Pancreas (tissue), 10 donors: Measurements from ENCODE around the gene SUCO. TPM values are rescaled to one million over a fixed set of nuclear protein-coding genes. Genes with fewer than 3 reads are reported as not detected.

ENCODE experiments used
- ATAC-seq, 4 donors: fragments of 200-7000 bp; cut with Tn5 transposase; one replicate each; pipeline versions ENCODE4 v1.8.0 to v1.9.1; 2020; ENCODE audit warnings: mild to moderate bottlenecking in 4 of 4, moderate library complexity in 4 of 4
- DNase-seq, 6 donors: peaks; one replicate each; pipeline ENCODE4 v3.0.0-alpha.2; 2020
- FAIRE-seq: peaks from 2 replicates; lab custom pipeline; 2012; peaks lifted over from hg19 to GRCh38; lab: Jason Lieb, UNC
- H3K27ac ChIP-seq, 4 donors: fragments of 200-600 bp; sonication (generic); 1 replicate in 3 of 4; 2 replicates in 1 of 4; pipeline versions ENCODE4 v1.5.0 to v1.8.0; 2020
- H3K27me3 ChIP-seq, 4 donors: fragments of 200-600 bp; one replicate each; pipeline ENCODE4 v1.8.0; 2021
- H3K36me3 ChIP-seq, 3 donors: fragments of 200-600 bp; sonication (generic) in 1 of 3; one replicate each; pipeline versions ENCODE4 v1.5.0 to v1.8.0; 2020 to 2021
- H3K4me1 ChIP-seq, 3 donors: fragments of 200-600 bp; one replicate each; pipeline ENCODE4 v1.8.0; 2021
- H3K4me3 ChIP-seq, 4 donors: fragments of 200-600 bp; sonication (generic) in 2 of 4; one replicate each; pipeline versions ENCODE4 v1.5.0 to v1.8.0; 2020 to 2021
- H3K9me3 ChIP-seq, 4 donors: fragments of 200-600 bp; one replicate each; pipeline ENCODE4 v1.8.0; 2021
- WGBS, 2 donors: extraction: QIAGEN DNeasy Blood & Tissue Kit; methylation state at CpG; one replicate each; pipeline ENCODE4 v1.1.7; 2013; 5-methylcytosine and 5-hydroxymethylcytosine counted together
- intact Hi-C, 3 donors: fragments of 100-400 bp; cut with DNase I; formaldehyde crosslinking; loops; one replicate each; pipeline versions ENCODE4 v1.11.1 to v1.14.2; 2022
- polyA plus RNA-seq, 2 donors: library from polyadenylated mRNA; stranded (reverse); fragments of 200-250 nt; gene quantifications; one replicate each; pipeline ENCODE4 v1.2.3, GENCODE V29; 2013
- total RNA-seq, 6 donors: library from RNA; stranded (reverse); fragmentation: NEBNext Ultra II Directional in 4 of 6; extraction: Animal tissue kit (Norgen Biotek cat#: 25700) in 4 of 6; gene quantifications; one replicate each; pipeline versions ENCODE4 v1.2.1 to v1.2.4, GENCODE V29; 2021 to 2023
- TF ChIP-seq, protein P1 (sequence below), 4 donors: fragments of 200-600 bp; sonication (generic) in 3 of 4; IDR thresholded peaks; one replicate each; pipeline versions ENCODE4 v1.5.0 to v1.8.0; 2021; ENCODE audit warnings: antibody characterized with exemption in 4 of 4
- donor health status: healthy with polysubstance abuse.
- donor health status: DM: no; HTN: no; CAD: no; lungs with moderate emphysema.
- donor health status: DM: no; HTN: no; CAD: no.
- donor health status: control.
- donor health status: control.
- donor health status: Bipolar disorder and iron deficiency.
- donor health status: DM: yes; HTN: yes; CAD: no.
- donor health status: DM: no; HTN: no; CAD: no.
- donor health status: DM: no; HTN: no; CAD: no.
- donor health status: DM: yes; HTN: yes; CAD: no.

SUCO gene
- total and polyA plus RNA-seq, 8 donors, result 16.6 to 79.8 (median 31.5) TPM

DNA sequence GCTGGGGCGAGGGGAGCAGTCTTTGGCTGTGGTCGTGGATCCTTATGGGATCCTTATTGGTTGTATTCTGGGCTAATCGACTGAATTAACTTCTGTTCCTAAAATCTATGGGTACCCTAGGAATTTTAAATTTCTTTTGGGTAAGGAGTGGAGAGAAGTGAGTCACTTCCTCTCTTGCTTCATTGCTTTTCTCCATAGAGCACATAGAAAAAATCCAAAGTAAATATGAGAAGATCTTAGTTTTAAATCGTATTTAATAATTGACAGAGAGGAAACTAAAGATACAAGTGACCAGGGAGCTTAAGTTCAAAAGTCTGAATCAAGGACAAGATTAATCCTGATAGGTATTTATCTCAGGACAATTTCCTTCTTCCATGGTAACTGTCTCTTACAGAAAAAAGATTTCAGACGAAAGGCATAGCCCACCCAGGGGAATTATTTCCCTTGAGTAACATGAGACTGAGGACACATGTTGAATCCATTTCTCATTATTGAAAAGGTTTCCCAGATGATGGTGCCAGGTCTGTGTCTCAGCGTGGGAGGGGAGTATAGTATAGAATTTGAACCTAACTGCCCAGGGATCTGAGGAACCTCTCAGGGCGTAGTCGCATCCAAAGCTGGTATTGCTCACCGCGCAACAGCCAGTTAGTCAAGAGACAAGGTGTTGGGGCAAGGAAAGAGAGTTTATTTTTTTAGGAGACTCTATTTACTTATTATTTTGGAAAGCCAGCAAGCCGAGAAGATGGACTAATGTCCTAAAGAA, 97.3 kb downstream of the SUCO start:
- H3K27ac ChIP-seq, result no peak overlapping the region
- TF ChIP-seq, protein P1, sequence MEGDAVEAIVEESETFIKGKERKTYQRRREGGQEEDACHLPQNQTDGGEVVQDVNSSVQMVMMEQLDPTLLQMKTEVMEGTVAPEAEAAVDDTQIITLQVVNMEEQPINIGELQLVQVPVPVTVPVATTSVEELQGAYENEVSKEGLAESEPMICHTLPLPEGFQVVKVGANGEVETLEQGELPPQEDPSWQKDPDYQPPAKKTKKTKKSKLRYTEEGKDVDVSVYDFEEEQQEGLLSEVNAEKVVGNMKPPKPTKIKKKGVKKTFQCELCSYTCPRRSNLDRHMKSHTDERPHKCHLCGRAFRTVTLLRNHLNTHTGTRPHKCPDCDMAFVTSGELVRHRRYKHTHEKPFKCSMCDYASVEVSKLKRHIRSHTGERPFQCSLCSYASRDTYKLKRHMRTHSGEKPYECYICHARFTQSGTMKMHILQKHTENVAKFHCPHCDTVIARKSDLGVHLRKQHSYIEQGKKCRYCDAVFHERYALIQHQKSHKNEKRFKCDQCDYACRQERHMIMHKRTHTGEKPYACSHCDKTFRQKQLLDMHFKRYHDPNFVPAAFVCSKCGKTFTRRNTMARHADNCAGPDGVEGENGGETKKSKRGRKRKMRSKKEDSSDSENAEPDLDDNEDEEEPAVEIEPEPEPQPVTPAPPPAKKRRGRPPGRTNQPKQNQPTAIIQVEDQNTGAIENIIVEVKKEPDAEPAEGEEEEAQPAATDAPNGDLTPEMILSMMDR (IDR thresholded peaks at IDR 0.05), result no peak
- no peaks in the 10 kb centered on the region for H3K4me1 ChIP-seq
- no peaks in the 10 kb centered on the region for H3K27me3 ChIP-seq
- H3K9me3 ChIP-seq, result no peaks in the 10 kb centered on the region
- no peak for ATAC-seq
- no peak for DNase-seq
- no peaks in the 10 kb centered on the region for H3K36me3 ChIP-seq
- FAIRE-seq, result no peak
- WGBS, 2 donors, result 83 to 91% methylated on average over 11 of the region's 11 CpGs
- no peak overlapping the region for H3K4me3 ChIP-seq
- intact Hi-C loops, result no loop called here

DNA sequence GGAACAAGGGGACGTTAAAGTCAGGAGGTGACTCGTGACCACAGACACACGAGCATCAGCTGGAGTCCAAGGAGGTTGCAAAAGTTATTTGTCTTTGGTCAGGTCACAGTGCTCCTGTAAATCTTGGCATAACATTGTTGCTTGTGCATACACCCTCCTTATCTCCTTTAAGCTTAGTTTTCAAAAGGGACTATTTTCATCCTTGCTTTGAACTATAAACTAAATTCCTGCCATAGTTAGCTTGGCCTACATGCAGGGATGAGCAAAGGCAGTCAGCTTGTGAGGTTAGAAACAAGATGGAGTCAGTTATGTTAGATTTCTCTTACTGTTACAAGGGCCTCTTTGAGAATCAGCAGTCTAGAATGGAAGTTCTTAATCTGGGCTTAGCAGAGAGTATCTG, 97.9 kb downstream of the SUCO start:
- WGBS, 2 donors, result 50 to 63% methylated on average over 3 of the region's 3 CpGs
- no peak overlapping the region for H3K4me3 ChIP-seq
- H3K36me3 ChIP-seq, result no peaks in the 10 kb centered on the region

DNA sequence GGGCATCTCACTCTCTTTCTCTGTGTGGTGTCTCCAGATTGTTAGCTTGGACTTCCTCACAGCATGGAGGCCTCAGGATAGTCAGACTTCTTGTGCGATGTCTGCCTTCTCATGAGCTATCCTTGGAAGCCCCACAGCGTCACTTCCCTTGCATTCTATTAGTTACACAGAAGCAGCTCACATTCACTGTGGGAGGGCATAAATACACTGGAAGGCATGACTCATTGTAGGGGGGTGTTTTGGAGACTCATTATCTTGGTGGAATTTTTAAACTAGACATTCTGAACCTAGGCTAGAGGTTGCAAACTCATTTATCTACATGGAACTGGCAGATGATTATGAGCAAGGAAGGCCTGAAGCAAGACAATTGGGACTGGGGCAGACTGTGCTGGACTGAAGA, 104.6 kb downstream of the SUCO start:
- intact Hi-C loops, result no loop called here
- FAIRE-seq (no peak), ATAC-seq (no peak), DNase-seq (no peak)
- H3K27ac ChIP-seq, result no peak overlapping the region
- no peaks in the 10 kb centered on the region for H3K27me3 ChIP-seq
- H3K36me3 ChIP-seq, result no peaks in the 10 kb centered on the region
- H3K9me3 ChIP-seq, result no peaks in the 10 kb centered on the region
- WGBS, 2 donors, result 91 to 100% methylated on average over 2 of the region's 2 CpGs
- TF ChIP-seq, protein P1 (IDR thresholded peaks at IDR 0.05), result no peak
- H3K4me1 ChIP-seq, result no peaks in the 10 kb centered on the region
- no peak overlapping the region for H3K4me3 ChIP-seq

More for the DNA sequence above, 97.9 kb downstream of the SUCO start:
- DNase-seq (no peak), ATAC-seq (no peak), FAIRE-seq (no peak)
- Histone ChIP-seq H3K9me3 (no peaks in the 10 kb centered on the region), H3K27ac (no peak overlapping the region), H3K27me3 (no peaks in the 10 kb centered on the region), H3K4me1 (no peaks in the 10 kb centered on the region)
- TF ChIP-seq, protein P1 (IDR thresholded peaks at IDR 0.05), result no peak
- intact Hi-C loops, result no loop called here

DNA sequence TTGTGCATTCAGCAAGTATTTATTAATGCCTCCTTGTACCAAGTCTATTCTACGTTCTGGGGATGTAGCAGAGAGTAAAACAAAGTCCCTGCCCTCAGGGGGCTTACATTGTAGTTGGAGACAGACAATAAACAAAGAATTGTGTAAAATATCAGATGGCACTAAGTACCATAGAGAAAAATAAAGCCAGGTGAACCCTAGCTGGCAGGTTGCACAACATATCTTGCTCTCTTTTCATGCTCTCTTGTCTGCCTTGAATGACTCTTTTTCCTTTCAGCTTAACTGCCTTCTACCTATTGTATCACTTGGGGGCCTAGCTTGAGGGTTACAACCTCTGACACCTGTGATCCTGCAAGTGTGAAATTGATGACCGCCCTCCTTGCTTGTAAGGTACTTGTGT, 105.3 kb downstream of the SUCO start:
- TF ChIP-seq, protein P1 (IDR thresholded peaks at IDR 0.05), result no peak
- Histone ChIP-seq H3K4me3 (no peak overlapping the region), H3K4me1 (no peaks in the 10 kb centered on the region), H3K27ac (no peak overlapping the region), H3K36me3 (no peaks in the 10 kb centered on the region), H3K9me3 (no peaks in the 10 kb centered on the region), H3K27me3 (no peaks in the 10 kb centered on the region)
- WGBS, 2 donors, result 81 to 88% methylated on average over 2 of the region's 2 CpGs
- DNase-seq (no peak), FAIRE-seq (no peak), ATAC-seq (no peak)
- intact Hi-C loops, result no loop called here
